Panc1 (cell line): Measurements from ENCODE around the gene GABRD. TPM values are rescaled to one million over a fixed set of nuclear protein-coding genes. Genes with fewer than 3 reads are reported as not detected.

Experiments used
- ATAC-seq: fragments of 200-7000 bp; cut with Tn5 transposase; 2 replicates; pipeline ENCODE4 v1.9.1; 2020; ENCODE audit warnings: mild to moderate bottlenecking, moderate library complexity
- BruUV-seq: library from RNA; stranded (reverse); fragments of 400-500 nt; replicated peaks from 2 replicates; lab custom pipeline; 2021; lab: Mats Ljungman, UMichigan
- CTCF ChIA-PET: fragments of 300-600 bp; sonication (Branson Sonifier 250); formaldehyde crosslinking; loops from one replicate; lab custom pipeline; 2022; ENCODE audit warnings: antibody characterized with exemption; lab: Charles Lee
- POLR2A ChIA-PET: fragments of 300-600 bp; sonication (Branson Sonifier 250); formaldehyde crosslinking; loops from one replicate; lab custom pipeline; 2022; ENCODE audit warnings: antibody characterized with exemption; lab: Charles Lee
- DNase-seq: peaks from one replicate; pipeline ENCODE4 v3.0.0-alpha.2; 2010; ENCODE audit warnings: low read depth, low spot score
- H3K27ac ChIP-seq: 2 replicates; pipeline ENCODE4 v1.5.1; 2011; ENCODE audit warnings: mild to moderate bottlenecking, low read length, inconsistent platforms
- H3K27me3 ChIP-seq: fragments of 200-500 bp; sonication (Bioruptor generic); 2 replicates; pipeline ENCODE4 v1.6.0; 2014; ENCODE audit warnings: low read length, inconsistent platforms; ENCODE audit not compliant: control insufficient read depth, insufficient read depth
- H3K36me3 ChIP-seq: fragments of 200-500 bp; sonication (Bioruptor generic); 2 replicates; pipeline ENCODE4 v1.5.1; 2014; ENCODE audit warnings: inconsistent platforms, mild to moderate bottlenecking, low read length, moderate library complexity; ENCODE audit not compliant: control insufficient read depth, insufficient read depth
- H3K4me1 ChIP-seq: 2 replicates; pipeline ENCODE4 v1.5.1; 2011; ENCODE audit warnings: inconsistent platforms, mild to moderate bottlenecking, low read length, moderate library complexity; ENCODE audit not compliant: control insufficient read depth, insufficient read depth
- H3K4me3 ChIP-seq, 2 experiments: 2 replicates each; pipeline ENCODE4 v1.5.1; 2011 to 2012; ENCODE audit warnings: low read depth in 2 of 2, low read length in 2 of 2, mild to moderate bottlenecking in 2 of 2, inconsistent platforms in 1 of 2, moderate library complexity in 1 of 2
- H3K9me3 ChIP-seq: fragments of 200-500 bp; sonication (Bioruptor generic); 2 replicates; pipeline ENCODE4 v1.5.1; 2014; ENCODE audit warnings: low read depth, mild to moderate bottlenecking, inconsistent platforms, low read length, moderate library complexity; ENCODE audit not compliant: control insufficient read depth, insufficient read depth
- POLR2AphosphoS5 ChIP-seq: IDR thresholded peaks from 2 replicates; pipeline ENCODE4 v1.6.1; 2012; ENCODE audit warnings: mild to moderate bottlenecking, low read depth, low read length, moderate library complexity
- SIN3A ChIP-seq: IDR thresholded peaks from 2 replicates; pipeline ENCODE4 v1.6.1; 2012; ENCODE audit warnings: low read depth, mild to moderate bottlenecking, low read length, moderate library complexity, borderline replicate concordance; ENCODE audit not compliant: insufficient read depth
- TCF7L2 ChIP-seq: IDR thresholded peaks from 2 replicates; pipeline ENCODE4 v1.6.1; 2011; ENCODE audit warnings: mild to moderate bottlenecking, low read depth, low read length, inconsistent platforms
- in situ Hi-C: cut with HindIII; loops from 2 replicates; pipeline ENCODE4 v1.10.0; 2016; ENCODE audit warnings: low sequenced_read_pairs, low pct_unique_long_range_greater_than_20kb
- intact Hi-C: fragments of 100-400 bp; cut with micrococcal nuclease; formaldehyde crosslinking; loops from one replicate; pipeline ENCODE4 v1.10.0; 2022; ENCODE audit not compliant: unreplicated experiment
- total RNA-seq: library from RNA; stranded (reverse); gene quantifications from one replicate; pipeline ENCODE4 v1.2.1, GENCODE V29; 2021; ENCODE audit not compliant: unreplicated experiment
- TF ChIP-seq, protein P1 (sequence below), 2 experiments: IDR thresholded peaks; 2 replicates each; pipeline ENCODE4 v1.6.1; 2011 to 2012; ENCODE audit warnings: low read depth in 2 of 2, control low read depth in 1 of 2, low read length in 1 of 2, mild to moderate bottlenecking in 1 of 2, moderate library complexity in 1 of 2; ENCODE audit not compliant: insufficient read depth in 1 of 2
- TF ChIP-seq, protein P2 (sequence below): fragments of 450-650 bp; IDR thresholded peaks from 2 replicates; pipeline ENCODE4 v1.5.1; 2017; ENCODE audit warnings: mild to moderate bottlenecking

GABRD gene
- total RNA-seq, 1 experiment from 2014 or later, result 3.0 TPM

GRCh38 chr1:2038229-2038628 lies 19.1 kb downstream of the GABRD start:
- no TSS peak for BruUV-seq
- intact Hi-C loops (no loop called here), in situ Hi-C loops (no loop called here)
- Histone ChIP-seq H3K4me1 (no peaks in the 10 kb centered on the region), H3K36me3 (no peaks in the 10 kb centered on the region), H3K27ac (no peak overlapping the region), H3K9me3 (no peaks in the 10 kb centered on the region), H3K27me3 (no peaks in the 10 kb centered on the region), H3K4me3 (no peak overlapping the region)
- POLR2A ChIA-PET, result no interaction called here
- TF ChIP-seq SIN3A (no peak), TCF7L2 (no peak), POLR2AphosphoS5 (no peak)
- TF ChIP-seq, protein P1, sequence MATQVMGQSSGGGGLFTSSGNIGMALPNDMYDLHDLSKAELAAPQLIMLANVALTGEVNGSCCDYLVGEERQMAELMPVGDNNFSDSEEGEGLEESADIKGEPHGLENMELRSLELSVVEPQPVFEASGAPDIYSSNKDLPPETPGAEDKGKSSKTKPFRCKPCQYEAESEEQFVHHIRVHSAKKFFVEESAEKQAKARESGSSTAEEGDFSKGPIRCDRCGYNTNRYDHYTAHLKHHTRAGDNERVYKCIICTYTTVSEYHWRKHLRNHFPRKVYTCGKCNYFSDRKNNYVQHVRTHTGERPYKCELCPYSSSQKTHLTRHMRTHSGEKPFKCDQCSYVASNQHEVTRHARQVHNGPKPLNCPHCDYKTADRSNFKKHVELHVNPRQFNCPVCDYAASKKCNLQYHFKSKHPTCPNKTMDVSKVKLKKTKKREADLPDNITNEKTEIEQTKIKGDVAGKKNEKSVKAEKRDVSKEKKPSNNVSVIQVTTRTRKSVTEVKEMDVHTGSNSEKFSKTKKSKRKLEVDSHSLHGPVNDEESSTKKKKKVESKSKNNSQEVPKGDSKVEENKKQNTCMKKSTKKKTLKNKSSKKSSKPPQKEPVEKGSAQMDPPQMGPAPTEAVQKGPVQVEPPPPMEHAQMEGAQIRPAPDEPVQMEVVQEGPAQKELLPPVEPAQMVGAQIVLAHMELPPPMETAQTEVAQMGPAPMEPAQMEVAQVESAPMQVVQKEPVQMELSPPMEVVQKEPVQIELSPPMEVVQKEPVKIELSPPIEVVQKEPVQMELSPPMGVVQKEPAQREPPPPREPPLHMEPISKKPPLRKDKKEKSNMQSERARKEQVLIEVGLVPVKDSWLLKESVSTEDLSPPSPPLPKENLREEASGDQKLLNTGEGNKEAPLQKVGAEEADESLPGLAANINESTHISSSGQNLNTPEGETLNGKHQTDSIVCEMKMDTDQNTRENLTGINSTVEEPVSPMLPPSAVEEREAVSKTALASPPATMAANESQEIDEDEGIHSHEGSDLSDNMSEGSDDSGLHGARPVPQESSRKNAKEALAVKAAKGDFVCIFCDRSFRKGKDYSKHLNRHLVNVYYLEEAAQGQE (IDR thresholded peaks at IDR 0.05; ENCODE audit: insufficient read depth in 1 of 2, low read depth in 2 of 2, low read length in 1 of 2), result no peak
- TF ChIP-seq, protein P2, sequence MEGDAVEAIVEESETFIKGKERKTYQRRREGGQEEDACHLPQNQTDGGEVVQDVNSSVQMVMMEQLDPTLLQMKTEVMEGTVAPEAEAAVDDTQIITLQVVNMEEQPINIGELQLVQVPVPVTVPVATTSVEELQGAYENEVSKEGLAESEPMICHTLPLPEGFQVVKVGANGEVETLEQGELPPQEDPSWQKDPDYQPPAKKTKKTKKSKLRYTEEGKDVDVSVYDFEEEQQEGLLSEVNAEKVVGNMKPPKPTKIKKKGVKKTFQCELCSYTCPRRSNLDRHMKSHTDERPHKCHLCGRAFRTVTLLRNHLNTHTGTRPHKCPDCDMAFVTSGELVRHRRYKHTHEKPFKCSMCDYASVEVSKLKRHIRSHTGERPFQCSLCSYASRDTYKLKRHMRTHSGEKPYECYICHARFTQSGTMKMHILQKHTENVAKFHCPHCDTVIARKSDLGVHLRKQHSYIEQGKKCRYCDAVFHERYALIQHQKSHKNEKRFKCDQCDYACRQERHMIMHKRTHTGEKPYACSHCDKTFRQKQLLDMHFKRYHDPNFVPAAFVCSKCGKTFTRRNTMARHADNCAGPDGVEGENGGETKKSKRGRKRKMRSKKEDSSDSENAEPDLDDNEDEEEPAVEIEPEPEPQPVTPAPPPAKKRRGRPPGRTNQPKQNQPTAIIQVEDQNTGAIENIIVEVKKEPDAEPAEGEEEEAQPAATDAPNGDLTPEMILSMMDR, result no peak
- DNase-seq, result no peak
- ATAC-seq, result no peak
- CTCF ChIA-PET, result no interaction called here

- Histone ChIP-seq H3K27ac (no peak overlapping the region), H3K27me3 (no peaks in the 10 kb centered on the region), H3K4me1 (no peaks in the 10 kb centered on the region), H3K9me3 (no peaks in the 10 kb centered on the region), H3K4me3 (no peak overlapping the region), H3K36me3 (no peaks in the 10 kb centered on the region)
- POLR2A ChIA-PET, result no interaction called here
- intact Hi-C loops (no loop called here), in situ Hi-C loops (no loop called here)
- no peak for ATAC-seq
- no peak for DNase-seq
- no TSS peak for BruUV-seq
- CTCF ChIA-PET, result no interaction called here
- TF ChIP-seq POLR2AphosphoS5 (no peak), SIN3A (no peak), TCF7L2 (no peak)
- TF ChIP-seq, protein P1 (IDR thresholded peaks at IDR 0.05; ENCODE audit: insufficient read depth in 1 of 2, low read depth in 2 of 2, low read length in 1 of 2), result no peak
- TF ChIP-seq, protein P2, result no peak
Measured at GRCh38 chr1:2039251-2039650, 20.1 kb downstream of the GABRD start.
